HG03520 (cell line): ENCODE data around the gene TUT1.
"Not testable (repeated sequence)": the region's sequence is repeated elsewhere in the genome, so short reads cannot be mapped to it uniquely, and the experiment has no call there.

Source experiments
- ATAC-seq: cut with Tn5 transposase; IDR thresholded peaks from one replicate; pipeline ENCODE4 v1.9.1; 2021; ENCODE audit warnings: mild to moderate bottlenecking, moderate library complexity; ENCODE audit not compliant: unreplicated experiment

Gene TUT1

DNA sequence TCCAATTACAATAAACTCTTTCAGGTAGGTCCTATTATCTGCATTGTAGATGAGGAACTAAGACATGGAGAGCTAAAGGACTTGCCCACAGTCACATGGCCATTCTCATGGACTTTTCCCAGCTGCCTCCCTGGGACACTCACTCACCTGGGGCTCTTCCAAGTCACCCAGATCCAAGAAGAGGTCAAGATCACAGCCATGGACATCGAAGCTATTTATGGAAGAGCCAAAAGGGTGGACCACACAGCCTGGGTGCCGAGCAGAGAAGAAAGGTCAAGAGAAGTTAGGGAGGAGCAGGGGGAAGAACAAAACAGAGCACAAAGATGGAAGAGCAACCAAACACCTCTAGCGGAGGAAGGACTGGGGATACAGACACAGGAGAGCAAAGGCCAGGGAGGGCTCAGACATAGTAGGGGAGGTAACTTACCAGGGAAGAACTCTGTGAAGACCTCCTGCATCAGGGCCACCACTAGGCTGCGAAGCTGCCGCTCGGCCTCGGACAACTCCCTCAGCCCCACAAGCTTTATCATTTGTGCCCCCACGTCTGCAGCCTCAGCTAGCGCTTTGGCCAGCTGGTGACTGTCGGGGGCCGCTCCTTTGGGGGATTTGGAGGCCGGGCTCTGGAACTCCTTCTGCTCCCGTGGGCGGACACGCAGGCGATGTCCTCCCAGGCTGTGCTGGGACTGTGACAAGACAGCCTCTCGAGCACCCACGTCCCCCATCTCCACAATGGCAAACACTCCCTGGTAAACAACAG lies 10.2 kb downstream of the TUT1 start:
- no peak for ATAC-seq

DNA sequence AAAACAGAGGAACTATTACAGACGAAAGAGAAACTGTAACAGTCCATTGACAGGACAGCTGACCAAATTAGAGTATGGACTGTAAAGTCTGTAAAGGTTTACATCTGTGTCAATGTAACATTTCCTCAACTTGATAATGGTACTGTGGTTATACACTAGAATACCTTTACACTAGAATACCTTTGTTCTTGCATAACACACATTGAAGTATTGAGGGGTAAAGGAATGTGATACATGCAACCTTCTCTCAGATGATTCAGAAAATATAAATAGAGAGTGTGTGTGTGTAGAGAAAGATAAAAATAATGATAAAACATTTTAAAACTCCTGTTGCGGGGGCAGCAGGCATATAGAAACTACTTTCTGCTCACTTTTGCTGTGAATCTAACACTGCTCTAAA lies 12.1 kb downstream of the TUT1 start:
- ATAC-seq: no peak

DNA sequence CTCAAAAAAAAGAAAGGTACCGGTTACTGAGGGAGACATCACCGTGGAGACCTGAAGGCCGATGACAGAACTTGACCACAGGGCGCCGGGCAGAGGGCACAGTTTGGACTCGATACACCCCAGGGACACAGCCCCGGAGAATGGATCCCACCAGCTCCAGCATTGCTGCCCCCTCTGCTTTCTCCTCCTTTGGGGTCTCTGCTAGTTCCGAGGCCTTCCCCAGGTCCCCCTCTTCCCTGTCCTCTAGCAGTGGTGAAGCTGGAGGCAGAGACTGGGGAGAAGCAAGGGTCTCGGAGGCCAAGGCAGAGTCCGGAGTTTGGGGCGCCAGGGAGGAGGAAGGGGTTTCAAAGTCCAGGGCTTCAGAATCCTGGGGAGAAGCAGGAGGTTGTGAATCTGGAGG lies 12.8 kb downstream of the TUT1 start:
- ATAC-seq: no peak

DNA sequence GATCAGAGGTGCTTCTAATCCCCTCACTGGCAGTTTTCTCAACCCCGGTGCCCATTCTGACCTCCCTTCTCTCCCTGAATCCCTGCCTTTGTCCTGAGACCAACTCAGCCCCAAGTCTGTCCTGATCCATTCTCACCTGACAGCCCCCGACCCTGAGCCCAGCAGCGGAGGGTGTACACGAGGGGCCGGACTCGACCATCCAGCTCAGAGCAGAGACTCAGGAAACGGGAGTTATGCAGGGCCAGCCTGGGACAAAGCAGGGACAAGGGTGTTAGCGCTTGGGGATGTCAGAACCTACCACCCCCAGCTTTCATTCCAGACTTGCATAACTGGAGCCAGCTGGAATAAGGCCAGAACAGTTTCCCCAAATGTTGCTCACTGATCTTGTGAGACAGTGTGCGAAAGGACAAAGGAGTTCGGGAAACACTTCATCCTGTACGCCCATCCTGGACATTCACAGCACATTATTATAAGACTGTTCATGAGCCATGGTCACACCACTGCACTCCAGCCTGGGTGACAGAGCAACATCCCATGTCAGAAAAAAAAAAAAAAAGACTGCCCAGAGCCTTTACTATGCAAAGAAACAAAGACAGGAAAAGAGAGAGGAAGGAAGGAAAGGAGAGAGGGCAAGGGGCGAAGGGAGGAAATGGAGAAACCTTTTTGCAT lies 14.1 kb downstream of the TUT1 start:
- no peak for ATAC-seq

DNA sequence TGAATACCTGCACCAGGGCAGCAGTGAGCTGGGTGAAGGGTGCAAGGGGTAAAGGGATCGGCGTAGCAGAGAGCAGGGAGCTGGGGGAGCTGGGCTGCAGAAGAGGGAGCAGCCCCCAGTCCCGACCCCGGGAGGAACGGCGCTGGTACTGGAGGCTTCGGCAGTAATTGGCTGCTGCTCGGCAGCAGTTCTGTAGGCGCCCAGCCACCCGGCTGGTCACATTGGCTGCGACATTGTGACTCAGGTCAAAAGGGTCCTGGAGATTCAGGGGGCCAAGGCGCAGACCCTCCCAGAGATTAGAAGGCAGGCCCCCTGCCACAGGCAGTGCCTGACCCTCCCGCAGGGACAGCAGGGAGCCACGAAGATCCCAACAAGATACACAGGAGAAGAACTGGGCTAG lies 15.5 kb downstream of the TUT1 start:
- no peak for ATAC-seq

DNA sequence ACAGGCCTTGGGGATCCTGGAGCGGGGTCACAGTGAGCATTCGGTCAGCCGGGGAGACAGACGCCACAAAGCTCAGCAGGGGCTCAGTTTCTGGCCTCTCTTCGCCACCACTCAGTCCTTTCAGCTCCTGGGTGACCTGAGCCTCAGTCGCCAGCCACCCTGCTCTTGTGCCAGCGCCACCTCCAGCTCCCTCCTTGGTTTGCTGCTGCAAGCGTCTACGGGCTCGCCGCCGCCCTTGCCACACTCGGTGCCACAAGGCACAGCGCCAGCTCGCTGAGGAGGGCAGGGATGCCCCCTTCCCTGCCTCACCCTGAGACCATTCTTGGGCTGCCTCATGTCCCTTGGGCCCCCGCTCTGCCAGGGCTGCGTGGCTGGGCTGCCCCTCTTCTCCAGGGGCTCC lies 16.2 kb downstream of the TUT1 start:
- no peak for ATAC-seq

DNA sequence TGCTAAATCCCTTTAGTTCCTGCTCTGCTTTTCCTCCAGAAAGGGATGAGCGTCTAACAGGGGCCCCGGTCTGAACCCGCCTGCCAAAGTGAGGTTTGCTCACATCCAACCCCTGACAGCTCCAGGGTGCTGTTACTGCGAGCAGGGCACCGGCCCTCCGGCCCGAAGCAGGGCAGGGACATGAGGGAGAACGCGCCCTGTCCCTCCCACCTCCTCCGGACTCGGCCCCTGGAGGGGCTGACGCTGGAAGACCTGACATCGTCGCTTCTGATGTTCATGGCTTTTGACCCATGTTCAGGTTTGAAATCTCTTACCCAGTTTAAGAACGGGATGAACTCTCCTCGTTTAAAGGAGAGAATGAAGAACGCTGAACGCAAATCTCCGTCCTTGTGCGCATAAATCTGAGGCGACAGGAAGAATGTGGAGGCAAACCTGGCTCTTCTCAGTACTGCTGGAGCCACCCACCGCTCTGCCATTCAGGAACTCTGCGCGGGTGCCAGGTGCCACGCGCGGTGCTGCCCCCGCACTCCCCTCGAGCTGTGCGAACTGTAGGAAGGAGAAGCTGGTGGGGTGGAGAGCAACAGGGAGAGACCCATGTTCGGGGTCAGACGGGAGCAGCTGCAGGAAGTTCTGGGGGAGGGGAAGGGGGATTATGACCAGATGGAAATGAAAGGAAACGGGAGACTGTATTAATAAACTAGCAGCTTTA lies 16.8 kb downstream of the TUT1 start:
- ATAC-seq: no peak

DNA sequence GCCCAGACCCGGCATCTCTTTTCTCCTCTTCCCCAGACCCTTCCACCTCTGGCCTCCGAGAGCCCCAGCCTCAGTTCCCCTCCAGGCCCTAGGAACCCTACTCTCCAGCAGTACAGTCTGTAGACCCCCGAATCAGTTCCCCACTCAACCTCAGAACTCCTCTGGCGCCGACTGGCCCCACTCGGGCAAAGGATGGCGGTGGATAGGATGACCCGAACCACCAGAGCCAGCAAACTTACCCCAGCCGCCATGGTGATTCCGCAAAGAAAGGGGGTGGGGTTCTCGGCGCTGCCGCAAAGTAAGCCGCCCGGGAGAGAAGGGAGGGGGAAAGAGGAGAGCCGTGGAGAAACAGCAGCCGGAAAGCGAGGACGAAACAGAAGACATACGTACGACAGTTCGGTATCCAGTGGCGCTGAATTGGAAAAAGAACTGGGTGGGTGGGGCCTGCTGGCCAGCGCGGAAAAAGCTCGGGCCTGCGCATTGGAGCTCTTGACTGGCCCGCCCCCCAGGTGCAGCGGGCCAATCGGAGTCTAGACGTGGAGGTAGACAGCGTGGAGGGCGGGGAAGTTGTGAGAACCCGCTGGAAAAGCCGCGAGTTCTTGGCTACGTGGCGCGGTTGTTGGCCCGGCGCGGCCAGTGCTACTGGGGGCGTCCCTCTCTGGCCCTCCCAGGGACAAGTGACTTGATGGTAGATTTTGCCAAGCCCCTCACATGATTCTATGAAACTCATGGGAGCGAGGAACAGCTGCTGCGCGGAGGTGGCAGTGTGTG lies 17.5 kb downstream of the TUT1 start, which contains the start of gene EEF1G:
Gene EEF1G, minus strand, starts transcription at position 300 of the 771 bp plus-strand sequence. Its CDS starts 49 bp downstream, at position 251.
- peak; percentile 87 for ATAC-seq

DNA sequence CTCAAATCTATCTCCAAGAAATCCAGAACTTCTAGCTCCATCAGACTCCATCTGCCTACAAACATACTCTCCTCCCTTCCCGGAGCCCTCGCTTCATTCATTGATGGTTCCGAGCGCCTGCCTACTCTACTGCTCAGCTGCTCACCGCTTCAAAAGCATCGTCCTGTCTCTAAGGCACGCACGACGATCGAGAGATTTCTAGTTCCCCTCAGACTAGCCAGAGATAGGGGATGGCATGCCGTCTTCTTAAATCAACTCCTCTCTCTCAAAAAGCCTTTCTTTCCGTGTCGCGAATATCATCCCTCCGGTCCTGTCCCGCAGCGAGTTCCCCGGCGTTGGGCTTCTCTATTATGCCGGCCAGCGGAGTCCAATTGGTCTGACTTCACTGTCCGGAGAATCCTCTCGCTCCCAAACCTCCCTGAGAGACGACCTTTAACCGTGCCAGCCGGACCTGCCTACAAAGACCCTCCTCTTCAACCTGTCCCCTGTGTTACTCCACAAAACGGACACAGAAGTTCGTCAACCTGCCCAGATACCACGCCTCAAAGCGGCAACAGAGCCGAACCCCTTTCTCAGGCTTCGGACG lies 18.2 kb downstream of the TUT1 start:
- no peak for ATAC-seq

DNA sequence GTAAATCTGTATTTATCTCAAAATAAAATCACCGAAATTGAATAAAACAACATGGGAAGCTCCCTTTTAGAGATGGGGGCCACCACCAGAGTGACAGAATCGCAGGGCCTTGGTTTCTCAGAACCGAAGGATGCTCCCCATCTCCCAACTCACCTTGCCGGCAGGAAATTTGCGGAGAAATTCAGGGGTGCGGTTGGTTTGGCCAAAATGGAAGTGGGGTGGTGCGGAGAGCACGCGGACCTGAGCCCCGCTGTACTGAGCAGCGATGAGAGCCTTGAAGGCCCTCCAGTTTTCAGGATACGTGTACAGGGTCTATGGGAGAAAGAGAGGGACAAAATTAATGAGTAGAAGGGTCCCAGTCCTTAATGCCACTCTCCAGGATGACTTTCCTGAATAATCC lies 18.9 kb downstream of the TUT1 start:
- no peak for ATAC-seq

DNA sequence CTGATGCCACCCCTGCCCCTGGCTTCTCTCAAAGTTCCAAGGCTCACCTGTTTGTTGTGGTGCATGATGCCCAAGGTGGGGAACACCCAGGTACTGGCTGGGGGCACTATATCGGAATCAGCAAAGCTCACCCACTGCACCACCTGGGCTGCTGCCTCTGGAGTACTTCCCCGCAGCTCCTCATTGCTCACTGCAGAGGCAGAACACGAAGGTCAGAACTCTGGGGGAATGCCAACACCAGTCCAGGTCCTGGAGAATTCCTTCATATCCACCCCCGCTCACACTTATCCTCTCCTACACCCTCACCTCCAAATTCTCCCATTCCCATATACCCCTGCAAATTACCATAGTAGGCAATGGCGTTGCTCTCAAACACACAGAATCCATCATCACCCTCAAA lies 19.8 kb downstream of the TUT1 start:
- not testable (repeated sequence) for ATAC-seq

DNA sequence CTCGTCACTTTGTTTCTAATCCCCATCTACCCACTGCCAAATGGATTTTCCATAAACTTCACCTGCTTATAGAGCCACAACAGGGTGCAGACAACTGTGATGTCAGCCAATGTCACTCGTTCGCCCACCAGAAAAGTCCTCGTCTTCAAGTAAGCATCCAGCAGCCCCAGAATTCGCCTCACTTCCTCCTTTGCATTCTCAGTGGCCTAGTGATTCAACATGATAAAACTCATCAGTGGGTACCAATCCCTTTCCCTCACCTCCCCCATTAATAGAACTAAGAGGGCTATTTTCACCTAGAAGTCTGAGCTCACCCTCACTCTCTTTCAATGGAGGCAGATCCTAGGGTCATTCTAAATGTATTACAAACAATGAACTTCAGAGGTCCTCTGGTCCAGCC lies 20.4 kb downstream of the TUT1 start:
- not testable (repeated sequence) for ATAC-seq

DNA sequence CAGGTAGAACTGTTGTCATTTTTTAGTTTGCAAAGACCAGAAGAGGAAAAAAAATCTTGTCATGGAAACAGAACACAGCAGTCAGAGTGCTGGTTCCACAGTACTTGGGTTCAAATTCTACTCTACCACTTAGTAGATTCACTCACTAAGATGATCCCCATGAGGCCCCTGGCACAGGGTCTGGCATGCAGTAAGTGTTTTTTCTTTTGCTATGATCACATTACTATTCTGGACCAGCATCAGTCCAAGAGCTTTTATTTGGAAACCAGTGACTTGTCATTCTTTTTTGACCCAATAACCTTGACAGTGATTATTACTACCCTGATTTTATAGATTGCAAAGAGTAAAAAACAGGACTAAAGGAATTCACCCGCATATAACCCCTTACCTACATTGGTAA lies 21.7 kb downstream of the TUT1 start:
- no peak for ATAC-seq

DNA sequence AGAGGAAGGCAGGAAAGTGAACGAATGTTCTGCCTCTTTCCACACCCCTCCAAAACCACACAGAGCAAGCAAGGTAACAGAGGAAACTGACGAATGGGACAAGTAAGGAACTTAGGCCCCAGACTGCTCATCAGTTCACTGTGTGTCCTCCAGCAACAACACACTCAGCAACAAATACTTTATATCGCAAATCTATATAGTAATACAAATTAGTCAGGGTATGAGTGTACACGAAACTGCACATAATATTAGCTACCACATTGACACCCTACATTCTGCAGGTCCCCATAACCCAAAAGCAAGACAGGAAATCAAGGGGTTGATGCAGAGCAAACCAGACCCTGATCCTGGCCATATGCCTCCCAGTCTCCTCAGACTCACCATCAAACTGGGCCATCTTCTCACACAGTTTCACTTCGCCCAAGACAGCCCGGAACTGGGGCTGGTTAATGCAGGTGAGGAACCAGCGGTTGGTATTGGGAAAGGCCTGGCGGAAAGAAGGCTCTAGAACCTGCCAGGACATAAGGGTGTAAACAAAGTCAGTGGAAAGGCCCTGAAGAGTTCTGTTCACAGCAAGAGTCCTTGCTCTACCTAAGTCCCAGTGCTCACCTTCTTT lies 24.2 kb downstream of the TUT1 start:
- no peak for ATAC-seq

DNA sequence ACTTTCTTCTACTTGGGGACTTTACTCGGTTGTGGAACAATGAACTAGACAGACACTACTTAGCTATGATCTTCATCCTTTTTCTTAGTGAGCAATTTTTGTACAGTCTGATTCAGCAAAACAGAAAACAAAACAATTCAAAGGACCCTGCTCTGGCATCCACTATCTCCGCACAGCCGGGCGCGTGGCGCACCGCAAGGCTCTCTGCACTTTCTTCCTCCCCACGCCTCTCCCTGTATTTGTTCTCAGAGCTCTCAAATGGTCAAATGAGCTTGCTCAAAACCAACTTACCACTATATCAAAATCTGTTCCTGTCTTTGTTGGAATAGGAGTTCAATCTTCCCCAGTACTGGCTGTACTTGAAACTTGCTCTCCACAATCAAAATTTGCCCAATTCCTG lies 25.1 kb downstream of the TUT1 start:
- no peak for ATAC-seq

DNA sequence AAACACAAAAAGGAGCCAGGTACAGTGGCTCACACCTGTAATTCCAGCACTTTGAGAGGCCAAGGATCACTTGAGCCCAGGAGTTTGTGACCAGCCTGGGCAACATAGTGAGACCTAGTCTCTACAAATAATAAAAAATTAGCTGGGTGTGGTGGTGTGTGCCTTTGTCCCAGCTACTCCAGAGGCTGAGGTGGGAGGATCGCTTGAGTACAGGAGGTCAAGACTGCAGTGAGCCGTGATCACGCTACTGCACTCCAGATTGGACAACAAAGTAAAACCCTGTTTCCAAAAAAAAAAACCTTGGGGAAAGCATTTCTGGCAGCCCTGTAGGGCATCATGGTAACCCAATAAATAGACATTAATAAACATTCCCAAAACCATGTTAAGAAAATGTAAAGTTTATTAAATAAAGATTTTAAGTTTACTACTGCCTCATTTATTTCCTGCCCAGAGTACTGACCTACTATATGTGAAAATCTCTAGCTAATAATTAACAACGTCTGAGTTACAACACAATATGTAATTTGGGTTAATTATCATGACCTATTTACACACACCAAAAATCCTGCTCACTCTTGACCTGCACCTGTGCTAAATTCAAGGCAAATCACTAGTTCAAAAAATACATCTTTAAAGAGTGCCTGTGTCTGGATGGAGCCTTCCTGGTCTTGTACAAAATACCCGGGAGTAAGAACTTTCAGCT lies 26.1 kb downstream of the TUT1 start:
- no peak for ATAC-seq

DNA sequence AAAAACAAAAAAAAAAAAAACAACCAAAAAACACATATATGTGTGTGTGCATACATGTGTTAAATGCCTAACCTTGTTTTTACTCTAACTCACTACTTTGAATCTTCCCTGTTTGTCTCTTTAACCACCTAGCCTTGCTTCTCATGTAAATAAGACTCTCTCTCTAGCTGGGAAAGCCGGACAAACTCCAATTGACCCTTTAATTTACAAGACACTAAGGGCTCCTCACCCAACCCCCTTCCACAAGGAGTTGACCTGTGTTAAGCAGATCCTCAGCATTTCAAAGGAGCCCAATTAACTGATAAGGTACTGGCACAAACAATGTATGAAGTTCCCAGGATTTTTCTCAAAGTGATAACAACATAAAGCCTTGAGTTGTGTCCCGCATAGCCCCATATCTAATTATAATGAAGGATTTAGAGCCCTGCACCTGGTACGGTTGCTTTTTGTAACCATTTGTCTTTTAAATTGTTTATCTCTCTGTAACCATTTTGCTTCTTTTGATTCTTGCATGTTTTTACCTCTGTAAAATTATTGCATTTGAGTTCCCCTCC lies 29.6 kb downstream of the TUT1 start:
- not testable (repeated sequence) for ATAC-seq

DNA sequence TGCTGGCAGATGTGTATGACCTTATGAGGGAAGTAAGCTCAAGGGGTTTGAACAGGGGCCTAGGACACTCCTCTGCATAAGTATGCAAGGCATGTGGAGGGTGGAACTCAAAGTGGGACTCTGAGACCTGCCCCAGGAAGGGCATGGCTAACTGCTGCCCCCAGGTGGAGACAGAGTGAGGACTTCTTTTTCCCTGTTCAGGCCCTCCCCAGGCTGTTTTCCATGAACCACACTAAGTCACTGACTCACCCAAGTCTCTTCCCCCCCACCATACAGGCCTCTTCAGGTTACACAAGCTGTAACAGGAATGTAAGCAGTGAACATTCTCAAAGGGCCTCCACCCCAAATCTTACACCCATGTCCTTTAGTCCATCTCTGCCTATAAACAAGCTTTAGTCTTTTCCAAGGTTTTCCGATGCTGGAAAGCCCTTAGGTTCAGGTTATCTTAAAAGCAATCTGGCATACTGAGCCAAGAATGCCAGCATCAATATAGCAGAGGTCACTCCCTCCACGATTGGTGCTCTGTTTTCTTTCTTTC lies 30.7 kb downstream of the TUT1 start:
- ATAC-seq: no peak

DNA sequence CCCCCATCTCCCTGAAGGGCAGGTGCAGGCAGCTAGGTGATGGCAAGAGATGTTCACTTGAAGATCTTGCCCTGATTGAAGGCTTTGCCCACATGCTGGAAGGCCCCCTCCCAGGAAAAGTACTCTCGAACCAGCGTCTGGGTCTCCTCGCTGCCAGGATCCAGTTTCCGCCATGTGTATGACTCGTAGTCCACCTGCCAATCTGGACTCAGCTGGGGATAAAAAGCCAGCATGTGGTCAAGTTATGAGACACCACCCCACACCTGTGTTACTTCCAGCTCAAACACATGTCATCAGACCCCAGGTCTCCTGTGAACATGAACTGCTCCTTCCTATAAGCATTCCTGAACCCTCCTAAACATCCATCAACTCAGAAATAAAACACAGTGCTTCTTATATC lies 31.7 kb downstream of the TUT1 start:
- ATAC-seq: not testable (repeated sequence)
